Karpas-422 (cell line): ENCODE results near the gene SIPA1. TPM values are rescaled to one million over a fixed set of nuclear protein-coding genes. Genes with fewer than 3 reads are reported as not detected.
A peak's percentile ranks its signal among the peaks of the same experiment; 100 is the strongest.

Source experiments
- DNase-seq: peaks from one replicate; pipeline ENCODE4 v3.0.0-alpha.2; 2015
- H2AFZ ChIP-seq: fragments of 200-600 bp; sonication (generic); 2 replicates; pipeline ENCODE4 v1.6.1; 2014; ENCODE audit warnings: antibody characterized with exemption, low read length, mixed read lengths
- H3K27ac ChIP-seq: fragments of 200-600 bp; sonication (generic); 2 replicates; pipeline ENCODE4 v1.5.1; 2014; ENCODE audit warnings: mild to moderate bottlenecking, low read length, moderate library complexity
- H3K27me3 ChIP-seq: fragments of 200-600 bp; sonication (generic); 2 replicates; pipeline ENCODE4 v1.6.1; 2014; ENCODE audit warnings: low read length, mixed read lengths
- H3K36me3 ChIP-seq: fragments of 200-600 bp; sonication (generic); 2 replicates; pipeline ENCODE4 v1.6.1; 2014; ENCODE audit warnings: low read length, mixed read lengths; ENCODE audit not compliant: insufficient read depth
- H3K4me1 ChIP-seq: fragments of 200-600 bp; sonication (generic); 2 replicates; pipeline ENCODE4 v1.6.1; 2014; ENCODE audit warnings: mild to moderate bottlenecking, low read length, mixed read lengths
- H3K4me2 ChIP-seq: fragments of 200-600 bp; sonication (generic); 2 replicates; pipeline ENCODE4 v1.6.1; 2014; ENCODE audit warnings: low read length, low read depth, mild to moderate bottlenecking; ENCODE audit not compliant: poor library complexity, severe bottlenecking
- H3K4me3 ChIP-seq: fragments of 200-600 bp; sonication (generic); 2 replicates; pipeline ENCODE4 v1.5.1; 2014; ENCODE audit warnings: mild to moderate bottlenecking, antibody characterized with exemption, low read length, mixed read lengths
- H3K79me2 ChIP-seq: fragments of 200-600 bp; sonication (generic); 2 replicates; pipeline ENCODE4 v1.6.1; 2014; ENCODE audit warnings: mild to moderate bottlenecking, low read length, mixed read lengths
- H3K9ac ChIP-seq: fragments of 200-600 bp; sonication (generic); 2 replicates; pipeline ENCODE4 v1.6.0; 2014; ENCODE audit warnings: low read length
- H3K9me2 ChIP-seq: fragments of 200-600 bp; sonication (generic), shearing (Covaris generic); replicated peaks from 2 replicates; pipeline ENCODE4 v1.6.0; 2014; ENCODE audit warnings: mild to moderate bottlenecking, low read length, moderate library complexity; ENCODE audit not compliant: insufficient read depth
- H3K9me3 ChIP-seq: fragments of 300-700, 200-600 bp; sonication (generic); 2 replicates; pipeline ENCODE4 v1.6.1; 2014; ENCODE audit warnings: low read length, mixed read lengths
- H4K20me1 ChIP-seq: fragments of 200-600 bp; sonication (generic); 2 replicates; pipeline ENCODE4 v1.6.1; 2014; ENCODE audit warnings: mild to moderate bottlenecking, antibody characterized with exemption, low read length, low read depth; ENCODE audit not compliant: insufficient read depth
- total RNA-seq: library from RNA; depleted of rRNA; stranded (reverse); fragments of >200 nt; shearing (Covaris generic); gene quantifications from 2 replicates; pipeline ENCODE4 v1.2.3, GENCODE V29; 2014; ENCODE audit warnings: low replicate concordance

SIPA1 gene
- total RNA-seq, 1 experiment from 2014 or later, result 74.6 TPM

DNA sequence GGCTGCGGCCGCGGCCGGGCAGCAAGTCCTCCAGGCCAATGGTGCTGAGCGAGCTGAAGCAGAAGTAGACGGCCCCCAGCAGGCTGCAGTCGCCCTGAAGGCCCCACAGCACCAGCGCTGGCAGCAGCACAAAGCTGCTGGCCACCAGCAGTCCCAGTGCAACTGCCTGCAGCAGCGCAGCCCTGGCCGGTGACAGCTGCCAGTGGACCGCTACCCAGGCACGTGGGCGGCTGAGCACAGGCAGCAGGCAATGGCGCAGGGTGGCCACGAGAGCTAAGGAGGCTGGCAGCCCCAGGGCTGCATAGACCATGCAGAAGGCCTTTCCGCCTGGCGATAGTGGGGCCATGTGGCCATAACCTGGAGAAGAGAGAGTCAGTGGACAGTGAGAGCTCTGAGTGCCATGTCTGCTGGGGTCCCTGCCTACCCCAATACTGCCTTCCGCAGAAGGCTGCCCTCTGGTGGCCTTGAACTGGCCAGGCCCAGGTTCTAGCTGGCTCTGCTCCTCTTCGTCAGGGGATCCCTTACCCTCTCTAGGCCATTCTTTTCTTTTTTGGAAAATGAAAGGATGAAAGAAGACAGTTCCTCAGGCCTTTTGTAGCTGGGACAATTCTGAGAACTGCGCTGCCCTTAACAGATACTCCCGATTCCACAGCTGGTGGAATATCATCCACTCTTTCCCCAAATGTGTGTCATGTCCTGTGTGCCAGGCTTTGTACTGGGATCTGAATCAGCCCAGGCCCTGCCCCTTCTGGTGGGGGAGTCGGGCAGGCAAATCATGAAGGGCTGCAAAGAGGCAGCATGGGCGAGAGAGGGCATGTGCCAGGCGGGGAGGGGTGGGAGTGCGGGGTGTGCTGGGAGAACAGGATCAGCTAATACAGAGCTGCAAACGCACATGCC, 44.1 kb upstream of the SIPA1 start:
- peak; percentile 78 for DNase-seq
- H3K36me3 ChIP-seq, result no peaks in the 10 kb centered on the region
- no peaks in the 10 kb centered on the region for H3K27me3 ChIP-seq

DNA sequence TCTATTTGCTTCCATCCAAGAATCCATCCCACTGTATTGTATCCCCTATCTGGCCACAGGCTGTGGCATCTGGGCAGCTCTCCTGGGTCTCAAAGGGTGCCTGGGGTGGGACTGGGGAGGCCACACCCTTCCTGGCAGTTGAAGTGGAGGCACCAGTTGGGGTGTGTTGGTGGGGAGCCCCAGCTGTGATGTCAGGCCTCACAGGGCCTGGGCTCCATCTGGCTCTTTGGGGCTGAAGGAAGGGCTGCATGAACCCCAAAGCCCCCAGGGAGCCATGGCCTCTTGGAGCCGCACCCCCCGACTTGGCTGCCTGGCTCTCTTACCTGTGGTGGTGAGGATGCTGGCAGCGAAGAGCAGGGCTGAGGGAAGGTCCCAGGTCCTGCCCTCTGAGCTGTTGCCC, 42.8 kb upstream of the SIPA1 start:
- H4K20me1 ChIP-seq, result no peaks in the 10 kb centered on the region
- H3K27ac ChIP-seq, result no peak overlapping the region; the same call in 1 of the 2 replicates
- 0 out of 2 replicates have a peak overlapping the region, but pooled peaks have one; percentile 30 for H3K9ac ChIP-seq
- H3K4me3 ChIP-seq, result no peak overlapping the region
- H2AFZ ChIP-seq, result no peak overlapping the region
- H3K27me3 ChIP-seq, result no peaks in the 10 kb centered on the region
- DNase-seq, result peak; percentile 52
- H3K4me1 ChIP-seq, result peaks cover 12% of the 10 kb centered on the region
- H3K9me3 ChIP-seq, result no peaks in the 10 kb centered on the region
- no peaks in the 10 kb centered on the region for H3K36me3 ChIP-seq
- H3K79me2 ChIP-seq, result no peaks in the 10 kb centered on the region
- H3K9me2 ChIP-seq, result no peaks in the 10 kb centered on the region
- no peak overlapping the region for H3K4me2 ChIP-seq

More for the DNA sequence above, 44.1 kb upstream of the SIPA1 start:
- Histone ChIP-seq H3K9me2 (no peaks in the 10 kb centered on the region), H3K4me1 (peaks cover 14% of the 10 kb centered on the region), H4K20me1 (no peaks in the 10 kb centered on the region), H3K79me2 (no peaks in the 10 kb centered on the region), H3K27ac (no peak overlapping the region), H3K9me3 (no peaks in the 10 kb centered on the region), H3K4me3 (no peak overlapping the region), H2AFZ (no peak overlapping the region), H3K9ac (no peak overlapping the region), H3K4me2 (no peak overlapping the region)

DNA sequence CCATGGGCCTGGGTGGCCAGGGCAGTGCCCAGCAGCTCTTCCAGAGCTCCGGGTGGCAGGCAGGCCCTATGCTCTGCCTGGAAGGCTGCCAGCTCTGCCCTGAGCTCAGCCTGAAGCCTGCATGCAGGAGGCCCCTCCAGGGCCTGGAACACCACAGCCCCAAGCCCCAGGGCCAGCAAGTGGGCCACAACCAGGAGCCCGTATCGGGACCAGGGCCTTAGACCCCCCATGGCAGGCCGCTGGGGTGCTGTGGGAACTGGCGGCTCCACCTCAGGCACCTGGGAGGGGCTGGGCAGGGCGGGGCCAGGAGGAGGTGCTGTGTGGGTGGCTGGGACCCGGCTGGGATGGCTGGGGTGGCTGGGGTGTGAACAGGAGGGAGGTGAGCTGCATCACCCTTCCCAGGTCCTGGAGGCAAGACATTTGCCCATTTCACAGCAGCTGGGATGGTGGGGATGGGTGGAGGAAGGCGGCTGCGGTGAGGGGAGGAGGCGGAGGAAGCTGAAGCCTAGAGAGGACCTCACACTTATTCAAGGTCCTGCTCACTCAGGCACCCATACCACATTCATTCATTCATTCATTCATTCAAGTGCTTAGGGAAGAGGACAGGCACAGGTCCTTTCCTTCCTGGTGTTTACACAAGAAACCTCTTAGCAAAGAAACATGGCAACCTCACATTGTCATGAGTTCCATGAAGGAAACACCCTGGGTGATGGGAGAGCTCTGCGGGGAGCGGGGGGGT, 42.2 kb upstream of the SIPA1 start, which contains the start of gene KCNK7:
KCNK7 (minus strand) TSS at position 258 of the 739 bp plus-strand sequence; CDS start at position 230, 28 bp downstream.
- Histone ChIP-seq H3K36me3 (no peaks in the 10 kb centered on the region), H3K4me2 (no peak within 1 kb of the TSS), H4K20me1 (no peaks in the 10 kb centered on the region), H3K9me2 (no peaks in the 10 kb centered on the region), H3K4me3 (no peak within 1 kb of the TSS), H3K27ac (no peak within 1 kb of the TSS; the same call in 1 of the 2 replicates), H3K4me1 (peaks cover 12% of the 10 kb centered on the region), H3K9me3 (no peaks in the 10 kb centered on the region), H3K9ac (0 out of 2 replicates have a peak within 1 kb of the TSS, but pooled peaks have one; percentile 30), H3K79me2 (no peaks in the 10 kb centered on the region), H2AFZ (no peak within 1 kb of the TSS), H3K27me3 (no peaks in the 10 kb centered on the region)
- DNase-seq, result peak; percentile 59

DNA sequence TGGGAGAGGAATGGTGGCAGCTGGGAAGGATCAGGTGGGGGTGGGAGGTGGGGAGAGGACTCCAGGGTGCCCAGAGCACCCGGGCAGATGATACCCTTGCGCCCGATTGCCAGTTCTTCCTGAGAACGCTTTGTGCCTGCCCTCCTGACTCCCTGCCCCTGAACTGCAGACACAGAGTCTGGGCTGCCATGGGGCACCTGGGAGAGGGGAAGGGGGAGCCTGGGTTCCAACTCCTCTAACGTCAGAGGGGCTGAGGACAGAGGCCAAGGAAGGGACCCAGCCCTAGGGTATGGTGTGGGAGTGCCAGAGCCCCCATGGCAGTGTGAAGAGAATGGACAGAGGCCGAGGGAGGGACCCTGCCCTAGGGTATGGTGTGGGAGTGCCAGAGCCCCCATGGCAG, 41.4 kb upstream of the SIPA1 start:
- Histone ChIP-seq H3K9ac (no peak overlapping the region), H4K20me1 (no peaks in the 10 kb centered on the region), H3K9me3 (no peaks in the 10 kb centered on the region), H3K4me1 (peaks cover 12% of the 10 kb centered on the region), H3K4me2 (no peak overlapping the region), H3K9me2 (no peaks in the 10 kb centered on the region), H3K27ac (no peak overlapping the region), H3K27me3 (no peaks in the 10 kb centered on the region), H3K79me2 (no peaks in the 10 kb centered on the region), H3K4me3 (no peak overlapping the region), H2AFZ (no peak overlapping the region), H3K36me3 (no peaks in the 10 kb centered on the region)
- DNase-seq, result no peak

DNA sequence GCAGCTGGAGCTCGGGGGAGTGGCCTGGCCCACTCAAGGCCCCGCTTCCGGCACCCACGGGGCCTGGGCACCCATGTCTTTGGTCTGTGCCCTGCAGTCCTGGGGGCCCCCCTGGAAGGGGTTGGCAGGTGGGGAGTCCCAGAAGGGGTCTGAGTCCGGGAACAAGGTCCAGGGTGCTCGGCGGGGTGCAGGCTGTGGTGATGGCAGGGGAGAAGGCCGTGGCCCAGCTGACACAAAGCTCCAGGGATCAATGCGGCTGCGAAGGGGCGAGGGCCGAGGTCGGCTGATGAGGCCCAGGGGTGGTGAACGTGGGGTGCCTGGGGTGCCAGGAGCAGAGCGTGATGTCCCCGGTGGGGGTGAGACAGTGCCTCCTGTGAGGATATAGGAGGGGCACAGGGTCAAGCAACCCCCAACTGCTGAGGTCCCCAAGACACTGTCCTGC, 39.6 kb upstream of the SIPA1 start:
- H3K4me1 ChIP-seq, result peaks cover 12% of the 10 kb centered on the region
- H2AFZ ChIP-seq, result no peak overlapping the region
- H3K4me3 ChIP-seq, result no peak overlapping the region
- H3K36me3 ChIP-seq, result no peaks in the 10 kb centered on the region
- no peak overlapping the region for H3K9ac ChIP-seq
- no peaks in the 10 kb centered on the region for H3K9me3 ChIP-seq
- H4K20me1 ChIP-seq, result no peaks in the 10 kb centered on the region
- H3K27ac ChIP-seq, result no peak overlapping the region
- no peaks in the 10 kb centered on the region for H3K27me3 ChIP-seq
- H3K9me2 ChIP-seq, result no peaks in the 10 kb centered on the region
- no peak for DNase-seq
- no peaks in the 10 kb centered on the region for H3K79me2 ChIP-seq
- no peak overlapping the region for H3K4me2 ChIP-seq

DNA sequence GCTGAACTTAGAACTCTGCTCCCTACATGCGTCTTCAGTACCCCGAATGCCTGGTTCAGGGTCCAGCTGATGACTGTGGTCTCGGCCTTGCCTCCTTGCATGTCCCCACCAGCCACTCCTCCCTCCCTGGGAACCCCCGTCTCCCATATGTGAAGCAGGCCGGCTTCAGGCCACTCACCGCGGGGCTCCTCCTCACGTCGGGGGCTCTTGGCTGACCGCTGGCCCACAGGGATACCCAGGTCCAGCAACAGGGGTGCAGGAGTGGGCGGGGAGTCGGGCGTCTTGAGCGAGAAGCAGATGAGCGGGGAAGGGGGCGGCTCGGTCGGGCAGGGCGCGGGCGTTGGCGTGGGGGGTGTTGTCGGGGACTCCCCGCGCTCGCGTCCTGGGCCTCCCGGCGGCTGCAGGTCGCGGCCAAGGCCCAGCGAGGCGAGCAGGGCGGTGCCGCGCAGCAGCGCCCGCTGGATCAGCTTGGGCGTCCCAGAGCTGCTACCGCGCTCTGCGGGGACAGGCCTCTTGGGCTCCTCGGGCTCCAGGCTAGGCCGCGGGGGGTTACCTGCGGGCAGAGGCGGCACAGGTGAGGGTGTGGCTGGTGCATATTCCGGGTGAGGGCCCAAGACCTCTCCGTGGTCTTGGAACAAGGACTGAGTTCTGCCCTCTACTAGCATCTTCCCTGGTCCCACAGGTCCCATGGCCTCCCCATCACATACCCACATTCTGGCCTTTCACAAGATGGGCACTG, 38.5 kb upstream of the SIPA1 start:
- H3K27ac ChIP-seq, result no peak overlapping the region
- no peaks in the 10 kb centered on the region for H3K27me3 ChIP-seq
- H3K9me3 ChIP-seq, result no peaks in the 10 kb centered on the region
- H3K4me2 ChIP-seq, result no peak overlapping the region
- no peaks in the 10 kb centered on the region for H3K79me2 ChIP-seq
- no peak overlapping the region for H3K9ac ChIP-seq
- H3K4me3 ChIP-seq, result no peak overlapping the region
- no peaks in the 10 kb centered on the region for H4K20me1 ChIP-seq
- peaks cover 12% of the 10 kb centered on the region for H3K4me1 ChIP-seq
- H2AFZ ChIP-seq, result no peak overlapping the region
- no peaks in the 10 kb centered on the region for H3K36me3 ChIP-seq
- H3K9me2 ChIP-seq, result no peaks in the 10 kb centered on the region
- no peak for DNase-seq

DNA sequence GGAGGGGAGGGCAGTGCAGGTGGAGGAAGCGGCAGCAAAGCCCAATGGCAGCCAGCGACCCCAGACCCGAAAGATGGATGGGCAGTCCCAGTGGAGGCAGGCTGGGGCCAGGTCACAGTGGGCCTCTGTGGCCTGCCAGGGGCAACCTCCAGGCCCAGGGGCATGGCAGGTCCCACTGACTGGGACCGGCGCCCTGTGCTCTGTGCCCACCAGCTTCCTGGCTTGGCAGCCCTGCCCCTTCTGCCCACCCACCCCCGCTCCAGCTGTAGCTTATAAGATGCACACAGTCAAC, 38.0 kb upstream of the SIPA1 start:
- Histone ChIP-seq H3K4me2 (no peak overlapping the region), H3K36me3 (no peaks in the 10 kb centered on the region), H3K9ac (no peak overlapping the region), H4K20me1 (no peaks in the 10 kb centered on the region), H3K4me1 (peaks cover 12% of the 10 kb centered on the region), H3K9me3 (no peaks in the 10 kb centered on the region), H3K4me3 (no peak overlapping the region), H3K9me2 (no peaks in the 10 kb centered on the region), H2AFZ (no peak overlapping the region), H3K27ac (no peak overlapping the region), H3K79me2 (no peaks in the 10 kb centered on the region), H3K27me3 (no peaks in the 10 kb centered on the region)
- DNase-seq, result no peak

DNA sequence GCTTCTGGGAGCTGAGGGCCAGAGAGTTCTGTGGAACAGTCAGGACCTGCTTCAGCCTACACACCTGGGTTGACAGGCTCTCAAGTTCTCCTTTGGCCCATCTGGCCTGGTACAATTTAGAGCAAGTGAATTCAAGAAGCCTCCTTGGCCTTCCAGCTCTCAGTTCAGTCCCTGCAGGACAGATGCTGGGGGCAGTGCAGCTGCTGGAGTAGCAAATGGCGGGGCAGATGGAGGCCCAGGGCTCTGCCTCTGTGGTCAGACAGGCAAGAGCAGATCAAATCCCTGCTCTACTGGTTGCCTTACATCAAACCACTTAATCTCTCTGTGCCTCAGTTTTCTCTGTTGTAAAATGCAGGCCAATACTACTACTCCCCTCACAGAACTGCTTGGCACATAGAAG, 33.6 kb upstream of the SIPA1 start:
- Histone ChIP-seq H3K36me3 (peaks cover 15% of the 10 kb centered on the region), H2AFZ (no peak overlapping the region), H3K79me2 (no peaks in the 10 kb centered on the region), H3K9ac (no peak overlapping the region), H3K4me3 (no peak overlapping the region), H4K20me1 (no peaks in the 10 kb centered on the region), H3K4me2 (no peak overlapping the region), H3K27me3 (no peaks in the 10 kb centered on the region), H3K9me2 (no peaks in the 10 kb centered on the region), H3K9me3 (no peaks in the 10 kb centered on the region), H3K4me1 (no peaks in the 10 kb centered on the region), H3K27ac (no peak overlapping the region)
- DNase-seq, result no peak
